GM12874 (cell line): ENCODE results near the gene PTPRN2.

ENCODE experiments used
- CTCF ChIP-seq: IDR thresholded peaks from 2 replicates; pipeline ENCODE4 v1.5.1; 2011; ENCODE audit warnings: low read depth, mild to moderate bottlenecking, control low read depth, low read length, moderate library complexity; ENCODE audit not compliant: insufficient read depth

Gene PTPRN2

DNA sequence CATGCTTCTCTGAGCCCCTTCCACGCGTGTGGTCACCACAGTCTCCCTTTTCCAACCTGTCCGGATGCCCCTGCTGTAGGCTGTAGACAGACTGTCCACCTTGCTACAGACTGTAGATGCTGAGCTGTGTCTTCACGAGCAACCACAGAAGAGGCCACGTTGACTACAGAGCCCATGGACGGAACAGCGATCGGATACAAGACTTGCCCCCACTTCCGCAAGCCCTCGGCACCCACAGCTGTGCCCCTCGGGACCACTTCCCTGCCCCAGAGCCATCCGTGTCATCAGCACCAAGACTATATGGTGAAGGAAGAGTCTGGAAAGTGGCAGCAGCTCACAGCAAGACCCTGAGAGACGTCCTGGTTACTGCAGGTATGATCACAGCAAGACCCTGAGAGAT lies 759.4 kb downstream of the PTPRN2 start:
- TF ChIP-seq CTCF: no peak

GRCh38 chr7:157827863-157828160 lies 759.8 kb downstream of the PTPRN2 start:
- TF ChIP-seq CTCF: no peak

DNA sequence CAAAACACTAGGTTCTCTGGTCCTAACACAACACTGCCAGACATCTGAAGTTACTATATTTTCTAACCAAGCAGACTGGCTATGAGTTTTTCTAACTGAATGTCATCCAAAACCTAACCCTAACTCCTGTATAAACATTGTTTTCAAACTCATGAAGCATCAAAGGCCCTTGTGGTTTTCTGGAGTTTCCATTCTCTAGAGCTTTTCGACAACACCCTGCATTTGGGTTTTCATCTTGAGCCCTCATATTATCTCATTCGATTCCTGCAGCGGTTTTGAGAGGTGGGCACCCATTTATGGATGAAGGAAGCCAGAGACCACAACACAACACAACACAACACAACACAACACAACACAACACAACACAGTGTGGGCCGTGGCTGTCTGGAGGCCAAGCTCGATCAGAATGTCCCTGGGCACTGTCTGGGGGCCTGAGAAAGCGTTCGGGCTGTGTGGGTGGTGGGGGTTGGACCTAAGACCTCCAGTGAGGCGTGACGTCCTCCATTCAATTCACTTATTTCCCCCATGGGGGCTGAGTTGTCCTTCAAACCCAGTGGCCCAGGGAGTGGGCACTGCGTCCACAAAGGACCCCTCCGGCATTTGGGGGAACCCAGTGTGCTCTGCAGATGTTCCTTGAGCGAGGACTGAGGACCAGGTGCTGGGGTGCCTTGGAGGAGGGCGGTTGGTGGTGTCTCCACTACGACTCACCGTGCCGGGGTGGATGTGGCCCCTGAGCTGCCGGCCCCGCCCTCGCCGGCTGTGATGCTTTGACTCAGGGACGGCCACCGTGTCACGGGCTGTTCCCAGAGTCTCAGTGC lies 760.4 kb downstream of the PTPRN2 start:
- TF ChIP-seq CTCF: no peak

GRCh38 chr7:157826566-157826965 lies 761.1 kb downstream of the PTPRN2 start:
- TF ChIP-seq CTCF: no peak

DNA sequence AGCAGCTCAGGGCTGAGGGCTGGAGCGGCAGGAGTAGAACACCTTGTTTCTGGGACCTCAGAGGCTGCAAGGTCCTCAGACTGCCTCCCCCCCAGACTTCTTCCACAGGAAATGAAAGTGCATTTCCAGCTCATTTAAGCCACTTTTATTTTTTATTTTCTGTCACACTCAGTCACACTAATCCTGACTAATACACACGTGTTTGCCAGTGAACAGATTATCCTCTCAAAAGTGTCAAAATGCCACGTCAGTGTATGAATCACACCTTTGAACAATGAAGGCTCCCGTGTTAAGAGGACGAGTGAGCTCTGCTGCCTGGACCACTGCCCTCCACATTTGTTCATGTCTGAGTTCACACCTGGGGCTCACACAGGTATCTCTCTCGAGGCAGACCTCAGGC lies 762.3 kb downstream of the PTPRN2 start:
- no peak for TF ChIP-seq CTCF

DNA sequence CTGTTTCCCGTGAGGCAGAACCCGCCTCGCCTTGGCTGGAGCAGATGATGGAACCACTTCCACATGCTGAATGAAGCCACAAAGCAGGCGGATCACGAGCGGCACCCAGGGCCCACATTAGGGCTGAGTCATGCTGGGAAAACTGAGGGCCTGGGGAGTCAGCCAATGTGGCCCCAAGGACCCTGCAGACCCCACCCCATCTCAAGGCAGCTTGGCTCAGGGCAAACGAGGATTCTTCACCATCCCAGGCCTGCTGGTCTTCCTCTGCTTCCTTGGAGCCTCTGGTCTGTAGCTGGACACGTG lies 762.9 kb downstream of the PTPRN2 start:
- TF ChIP-seq CTCF: no peak

DNA sequence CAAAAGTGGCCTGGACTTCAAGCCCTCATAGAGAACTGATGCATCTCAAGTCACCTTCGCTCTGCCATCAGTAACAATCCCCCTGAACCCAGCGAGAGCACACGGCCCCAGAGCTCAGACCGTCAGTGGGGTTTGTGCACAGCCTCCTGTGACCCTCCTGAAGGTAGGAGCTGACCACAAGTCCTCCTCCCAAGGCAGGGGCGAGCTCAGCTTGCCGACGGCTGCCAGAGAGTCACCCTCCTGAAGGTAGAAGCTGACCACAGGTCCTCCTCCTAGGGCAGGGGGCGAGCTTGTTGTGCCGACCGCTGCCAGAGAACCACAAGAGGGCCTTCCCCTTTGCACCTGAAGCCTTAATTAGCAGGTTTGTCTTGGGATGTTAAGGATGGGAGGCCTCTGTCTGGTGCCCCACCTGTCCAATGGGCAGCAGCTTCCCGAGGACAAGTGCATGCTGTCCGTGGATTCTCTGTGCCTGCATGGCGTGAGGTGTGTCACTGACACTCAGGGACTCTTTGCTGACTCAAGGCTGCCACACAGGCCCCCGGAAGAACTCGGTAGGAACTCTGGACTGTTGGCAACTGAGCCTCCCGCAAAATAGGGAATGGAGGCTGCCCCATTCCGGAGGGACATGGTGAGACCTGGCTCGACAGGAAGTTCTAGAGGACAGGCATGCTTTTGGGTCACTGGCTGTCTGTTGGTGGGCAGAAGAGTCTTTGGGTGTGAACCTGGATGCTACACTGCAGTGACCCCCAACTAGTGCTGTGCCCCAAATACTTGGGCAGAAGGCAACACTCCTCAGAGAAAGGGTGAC lies 763.4 kb downstream of the PTPRN2 start:
- no peak for TF ChIP-seq CTCF
